ACC112 (cell line): Measurements from ENCODE around the gene PRKN.

Source experiments
- H2AFZ ChIP-seq: fragments of 200-600 bp; sonication (generic); one replicate; pipeline ENCODE4 v1.6.0; 2017; ENCODE audit warnings: antibody characterized with exemption, low read length; ENCODE audit not compliant: unreplicated experiment
- H3K27ac ChIP-seq: fragments of 200-600 bp; sonication (generic); 2 replicates; pipeline ENCODE4 v1.5.1; 2014; ENCODE audit warnings: low read depth, mild to moderate bottlenecking, antibody characterized with exemption, low read length, moderate library complexity
- H3K27me3 ChIP-seq: fragments of 200-600 bp; sonication (generic); 2 replicates; pipeline ENCODE4 v1.6.1; 2014; ENCODE audit warnings: mild to moderate bottlenecking, antibody characterized with exemption, low read length, moderate library complexity, mixed read lengths; ENCODE audit not compliant: insufficient read depth
- H3K36me3 ChIP-seq: fragments of 200-600 bp; sonication (generic); 2 replicates; pipeline ENCODE4 v1.6.1; 2016; ENCODE audit warnings: mild to moderate bottlenecking, antibody characterized with exemption, low read length, moderate library complexity, mixed read lengths; ENCODE audit not compliant: insufficient read depth
- H3K4me1 ChIP-seq: fragments of 200-600 bp; sonication (generic); one replicate; pipeline ENCODE4 v1.6.1; 2016; ENCODE audit warnings: low read length, mixed read lengths; ENCODE audit not compliant: insufficient read depth, unreplicated experiment, control insufficient read depth
- H3K4me3 ChIP-seq: fragments of 200-600 bp; sonication (generic); 2 replicates; pipeline ENCODE4 v1.5.1; 2014; ENCODE audit warnings: mild to moderate bottlenecking, low read depth, low read length
- H3K79me2 ChIP-seq: fragments of 200-600 bp; sonication (generic); one replicate; pipeline ENCODE4 v1.6.0; 2016; ENCODE audit warnings: low read length; ENCODE audit not compliant: control insufficient read depth, unreplicated experiment, insufficient read depth

The PRKN gene

GRCh38 chr6:161748535-161749416 is 978.8 kb downstream of the PRKN start:
- H2AFZ ChIP-seq = no peak overlapping the region

GRCh38 chr6:161747506-161747905 is 980.1 kb downstream of the PRKN start:
- peaks cover 21% of the 10 kb centered on the region for H3K4me1 ChIP-seq

More at GRCh38 chr6:161748535-161749416, 978.8 kb downstream of the PRKN start:
- no peak overlapping the region for H3K4me3 ChIP-seq
- no peaks in the 10 kb centered on the region for H3K79me2 ChIP-seq
- H3K36me3 ChIP-seq = no peaks in the 10 kb centered on the region
- no peaks in the 10 kb centered on the region for H3K27me3 ChIP-seq
- peaks cover 20% of the 10 kb centered on the region for H3K4me1 ChIP-seq
- H3K27ac ChIP-seq = no peak overlapping the region

DNA sequence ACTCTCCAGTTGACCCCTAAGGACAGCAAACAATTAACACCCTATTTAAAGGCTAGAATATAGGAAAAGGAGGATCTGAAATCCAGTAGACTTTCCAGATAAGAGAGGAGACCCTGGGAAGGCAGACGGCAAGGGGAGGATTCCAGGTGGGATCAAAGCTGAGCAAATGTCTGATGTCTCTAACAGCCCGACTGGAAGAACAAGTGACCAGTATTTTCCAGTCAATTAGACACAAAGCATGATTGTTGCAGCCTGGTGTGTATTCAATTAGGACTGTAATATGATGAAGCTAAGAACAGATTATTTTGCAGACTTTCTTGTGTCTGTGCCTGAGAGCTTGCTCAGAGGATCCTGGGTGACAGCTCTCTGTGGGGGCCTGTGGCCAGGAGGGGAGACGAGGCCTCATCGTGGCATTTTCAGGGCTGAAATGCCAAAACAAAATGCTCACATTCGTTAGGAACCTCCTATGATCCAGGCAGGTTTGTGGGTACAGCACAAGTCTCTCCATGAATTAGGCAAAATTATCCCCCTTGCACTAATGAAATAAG is 981.9 kb downstream of the PRKN start:
- Histone ChIP-seq H3K4me1 (peaks cover 15% of the 10 kb centered on the region), H3K27ac (no peak overlapping the region), H3K27me3 (no peaks in the 10 kb centered on the region), H3K4me3 (no peak overlapping the region), H3K36me3 (no peaks in the 10 kb centered on the region), H3K79me2 (no peaks in the 10 kb centered on the region), H2AFZ (no peak overlapping the region)

More at GRCh38 chr6:161747506-161747905, 980.1 kb downstream of the PRKN start:
- H3K27ac ChIP-seq = no peak overlapping the region
- H3K4me3 ChIP-seq = no peak overlapping the region
- H3K79me2 ChIP-seq = no peaks in the 10 kb centered on the region
- no peaks in the 10 kb centered on the region for H3K27me3 ChIP-seq
- no peaks in the 10 kb centered on the region for H3K36me3 ChIP-seq
- no peak overlapping the region for H2AFZ ChIP-seq

GRCh38 chr6:161745128-161745527 is 982.4 kb downstream of the PRKN start:
- H3K4me1 ChIP-seq = peaks cover 12% of the 10 kb centered on the region
- H3K27ac ChIP-seq = no peak overlapping the region
- no peaks in the 10 kb centered on the region for H3K27me3 ChIP-seq
- no peak overlapping the region for H2AFZ ChIP-seq
- no peak overlapping the region for H3K4me3 ChIP-seq
- H3K79me2 ChIP-seq = no peaks in the 10 kb centered on the region
- H3K36me3 ChIP-seq = no peaks in the 10 kb centered on the region

- peaks cover 11% of the 10 kb centered on the region for H3K4me1 ChIP-seq
- H3K27ac ChIP-seq = no peak overlapping the region
- H3K27me3 ChIP-seq = no peaks in the 10 kb centered on the region
These were observed 983.1 kb downstream of the PRKN start for GRCh38 chr6:161744211-161745067.

DNA sequence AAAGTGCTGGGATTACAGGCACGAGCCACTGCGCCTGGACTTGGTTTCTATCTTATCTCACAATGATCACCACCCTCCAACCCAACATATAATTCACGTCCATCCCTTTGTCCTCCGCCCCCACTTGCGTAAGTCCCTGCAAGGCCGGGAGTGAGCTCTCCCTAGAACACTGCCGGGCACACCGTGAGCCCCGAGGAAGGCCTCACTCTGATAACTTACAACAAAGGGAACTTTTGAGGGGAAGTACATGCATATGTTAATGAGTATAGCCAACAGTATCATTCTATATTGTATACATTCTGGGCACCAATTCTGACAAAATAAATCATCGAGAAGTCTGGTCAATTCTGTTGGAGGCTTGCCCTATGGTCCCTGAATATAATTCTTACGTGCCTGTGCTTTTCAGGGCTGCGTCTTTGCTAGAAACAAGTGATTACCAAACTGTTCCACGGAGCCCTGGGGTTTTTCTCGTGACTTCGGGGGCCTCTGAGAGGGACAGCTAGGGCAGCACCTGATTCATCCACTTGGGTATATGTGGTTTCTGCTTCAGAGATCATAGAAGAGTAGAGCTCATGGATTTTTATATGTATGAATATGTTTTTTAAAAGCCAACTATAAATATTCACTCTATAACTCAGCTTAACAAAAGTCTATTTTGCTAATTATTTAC is 983.9 kb downstream of the PRKN start:
- Histone ChIP-seq H3K27ac (no peak overlapping the region), H2AFZ (no peak overlapping the region), H3K4me1 (peaks cover 11% of the 10 kb centered on the region), H3K4me3 (no peak overlapping the region), H3K27me3 (no peaks in the 10 kb centered on the region), H3K79me2 (no peaks in the 10 kb centered on the region), H3K36me3 (no peaks in the 10 kb centered on the region)

More at GRCh38 chr6:161744211-161745067, 983.1 kb downstream of the PRKN start:
- H3K79me2 ChIP-seq = no peaks in the 10 kb centered on the region
- H2AFZ ChIP-seq = no peak overlapping the region
- H3K4me3 ChIP-seq = no peak overlapping the region
- no peaks in the 10 kb centered on the region for H3K36me3 ChIP-seq

GRCh38 chr6:161740486-161740885 is 987.1 kb downstream of the PRKN start:
- no peak overlapping the region for H2AFZ ChIP-seq
- no peaks in the 10 kb centered on the region for H3K36me3 ChIP-seq
- no peaks in the 10 kb centered on the region for H3K27me3 ChIP-seq
- no peak overlapping the region for H3K27ac ChIP-seq
- H3K79me2 ChIP-seq = no peaks in the 10 kb centered on the region
- peaks cover 11% of the 10 kb centered on the region for H3K4me1 ChIP-seq
- H3K4me3 ChIP-seq = no peak overlapping the region

- H3K36me3 ChIP-seq = no peaks in the 10 kb centered on the region
These were observed 990.7 kb downstream of the PRKN start for GRCh38 chr6:161736781-161737292.

DNA sequence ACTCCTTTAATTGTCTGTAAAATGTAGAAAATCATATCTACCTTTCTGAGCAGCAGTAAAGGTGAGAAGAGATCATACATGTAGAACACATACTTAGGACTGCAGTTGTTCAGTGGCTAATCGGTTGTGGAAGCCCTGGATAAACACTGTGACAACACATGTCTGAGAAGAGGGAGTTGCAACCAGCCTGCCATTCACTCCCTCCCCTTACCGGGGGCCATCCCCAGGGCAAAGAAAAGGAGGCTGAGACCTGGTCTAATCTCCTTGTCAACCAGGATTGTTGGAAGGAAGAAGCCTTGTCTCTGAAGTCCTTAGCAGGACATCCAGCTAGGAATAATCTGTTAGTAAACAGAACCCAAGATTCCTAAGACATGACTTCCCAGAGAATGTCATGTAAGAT is 991.2 kb downstream of the PRKN start:
- Histone ChIP-seq H3K27ac (no peak overlapping the region), H2AFZ (no peak overlapping the region), H3K36me3 (no peaks in the 10 kb centered on the region), H3K27me3 (no peaks in the 10 kb centered on the region), H3K79me2 (no peaks in the 10 kb centered on the region), H3K4me1 (no peaks in the 10 kb centered on the region), H3K4me3 (no peak overlapping the region)

More at GRCh38 chr6:161736781-161737292, 990.7 kb downstream of the PRKN start:
- no peak overlapping the region for H2AFZ ChIP-seq
- no peaks in the 10 kb centered on the region for H3K79me2 ChIP-seq
- no peak overlapping the region for H3K4me3 ChIP-seq
- H3K27me3 ChIP-seq = no peaks in the 10 kb centered on the region
- H3K27ac ChIP-seq = no peak overlapping the region
- no peaks in the 10 kb centered on the region for H3K4me1 ChIP-seq

- Histone ChIP-seq H3K4me3 (no peak overlapping the region), H3K27me3 (no peaks in the 10 kb centered on the region), H3K36me3 (no peaks in the 10 kb centered on the region), H3K4me1 (no peaks in the 10 kb centered on the region), H2AFZ (no peak overlapping the region), H3K79me2 (no peaks in the 10 kb centered on the region), H3K27ac (no peak overlapping the region)
These were observed 995.0 kb downstream of the PRKN start for GRCh38 chr6:161732594-161732993.
